Duodenal mucosa (tissue), 2 donors: ENCODE data around the gene TIMM23.
"Not testable (repeated sequence)": the region's sequence is repeated elsewhere in the genome, so short reads cannot be mapped to it uniquely, and the experiment has no call there.

ENCODE experiments used
- H3K27ac ChIP-seq: one replicate; pipeline ENCODE4 v1.7.0; 2013; ENCODE audit warnings: low read depth, low read length
- H3K27me3 ChIP-seq, 2 donors: one replicate each; pipeline ENCODE4 v1.7.0; 2013; ENCODE audit warnings: low read length in 2 of 2, control low read depth in 1 of 2; ENCODE audit not compliant: insufficient read depth in 2 of 2, control insufficient read depth in 1 of 2
- H3K36me3 ChIP-seq, 2 donors: one replicate each; pipeline ENCODE4 v1.7.0; 2013; ENCODE audit warnings: low read length in 2 of 2, control low read depth in 1 of 2; ENCODE audit not compliant: insufficient read depth in 2 of 2, control insufficient read depth in 1 of 2
- H3K4me1 ChIP-seq, 2 donors: one replicate each; pipeline ENCODE4 v1.7.0; 2013; ENCODE audit warnings: low read length in 2 of 2, control low read depth in 1 of 2; ENCODE audit not compliant: insufficient read depth in 2 of 2, control insufficient read depth in 1 of 2
- H3K4me3 ChIP-seq, 2 donors: one replicate each; pipeline ENCODE4 v1.7.0; 2013; ENCODE audit warnings: low read length in 2 of 2, low read depth in 1 of 2
- H3K9ac ChIP-seq, 2 donors: one replicate each; pipeline ENCODE4 v1.7.0; 2013; ENCODE audit warnings: low read length in 2 of 2, low read depth in 1 of 2
- H3K9me3 ChIP-seq, 2 donors: one replicate each; pipeline ENCODE4 v1.7.0; 2013; ENCODE audit warnings: low read length in 2 of 2, control low read depth in 1 of 2; ENCODE audit not compliant: control insufficient read depth in 1 of 2

The TIMM23 gene

GRCh38 chr10:46031648-46032532 is 59.6 kb downstream of the TIMM23 start:
- Histone ChIP-seq H3K9me3 (no peaks in the 10 kb centered on the region), H3K27me3 (no peaks in the 10 kb centered on the region), H3K9ac (no peak overlapping the region), H3K4me3 (no peak overlapping the region), H3K36me3 (no peaks in the 10 kb centered on the region), H3K4me1 (peaks cover 12 to 31% of the 10 kb centered on the region in 2 donors), H3K27ac (no peak overlapping the region)

- Histone ChIP-seq H3K36me3 (no peaks in the 10 kb centered on the region), H3K9ac (no peak overlapping the region), H3K27ac (no peak overlapping the region), H3K9me3 (no peaks in the 10 kb centered on the region), H3K27me3 (no peaks in the 10 kb centered on the region), H3K4me3 (no peak overlapping the region), H3K4me1 (peaks cover 0 to 16% of the 10 kb centered on the region in 2 donors)
Observed at GRCh38 chr10:46033602-46034011, 61.3 kb downstream of the TIMM23 start.

GRCh38 chr10:46035923-46036849 is 63.9 kb downstream of the TIMM23 start:
- no peaks in the 10 kb centered on the region for H3K36me3 ChIP-seq

GRCh38 chr10:46037107-46037825 is 65.0 kb downstream of the TIMM23 start:
- Histone ChIP-seq H3K9me3 (no peaks in the 10 kb centered on the region), H3K4me1 (no peaks in the 10 kb centered on the region), H3K4me3 (no peak overlapping the region), H3K27ac (no peak overlapping the region), H3K9ac (no peak overlapping the region), H3K36me3 (no peaks in the 10 kb centered on the region), H3K27me3 (no peaks in the 10 kb centered on the region)

More at GRCh38 chr10:46035923-46036849, 63.9 kb downstream of the TIMM23 start:
- Histone ChIP-seq H3K4me1 (no peaks in the 10 kb centered on the region), H3K9me3 (no peaks in the 10 kb centered on the region), H3K4me3 (no peak overlapping the region), H3K27me3 (no peaks in the 10 kb centered on the region), H3K9ac (no peak overlapping the region), H3K27ac (no peak overlapping the region)

GRCh38 chr10:46040004-46040403 is 67.7 kb downstream of the TIMM23 start:
- H3K27me3 ChIP-seq = peaks cover 0 to 2% of the 10 kb centered on the region in 2 donors
- no peaks in the 10 kb centered on the region for H3K4me1 ChIP-seq
- no peak overlapping the region for H3K9ac ChIP-seq
- no peaks in the 10 kb centered on the region for H3K9me3 ChIP-seq
- H3K4me3 ChIP-seq = no peak overlapping the region
- no peaks in the 10 kb centered on the region for H3K36me3 ChIP-seq
- no peak overlapping the region for H3K27ac ChIP-seq

GRCh38 chr10:46042527-46042926 is 70.2 kb downstream of the TIMM23 start:
- Histone ChIP-seq H3K4me1 (peaks cover 8 to 14% of the 10 kb centered on the region in 2 donors), H3K9me3 (no peaks in the 10 kb centered on the region), H3K27ac (no peak overlapping the region), H3K4me3 (no peak overlapping the region), H3K9ac (no peak overlapping the region), H3K36me3 (no peaks in the 10 kb centered on the region), H3K27me3 (peaks cover 2 to 3% of the 10 kb centered on the region in 2 donors)

GRCh38 chr10:46046261-46046660 is 74.0 kb downstream of the TIMM23 start, which contains the start of gene MSMB:
Gene MSMB (minus strand): TSS chr10:46046269. CDS start chr10:46046237, 32 bp downstream.
- no peak within 1 kb of the TSS for H3K9ac ChIP-seq
- H3K9me3 ChIP-seq = no peaks in the 10 kb centered on the region
- peaks cover 4 to 8% of the 10 kb centered on the region in 2 donors for H3K27me3 ChIP-seq
- H3K4me3 ChIP-seq = no peak within 1 kb of the TSS
- H3K4me1 ChIP-seq = peaks cover 8 to 14% of the 10 kb centered on the region in 2 donors
- no peaks in the 10 kb centered on the region for H3K36me3 ChIP-seq
- no peak within 1 kb of the TSS for H3K27ac ChIP-seq

GRCh38 chr10:46048152-46048551 is 75.9 kb downstream of the TIMM23 start:
- H3K9me3 ChIP-seq = no peaks in the 10 kb centered on the region
- H3K36me3 ChIP-seq = no peaks in the 10 kb centered on the region
- peaks cover 8 to 14% of the 10 kb centered on the region in 2 donors for H3K4me1 ChIP-seq
- no peak overlapping the region for H3K27ac ChIP-seq
- H3K4me3 ChIP-seq = no peak overlapping the region
- no peak overlapping the region for H3K9ac ChIP-seq
- H3K27me3 ChIP-seq = peaks cover 2 to 8% of the 10 kb centered on the region in 2 donors

- peaks cover 8 to 14% of the 10 kb centered on the region in 2 donors for H3K4me1 ChIP-seq
- H3K9me3 ChIP-seq, H3K36me3 ChIP-seq, H3K27ac ChIP-seq, H3K4me3 ChIP-seq, H3K27me3 ChIP-seq, H3K9ac ChIP-seq: not testable (repeated sequence)
Observed at GRCh38 chr10:46049497-46049831, 77.2 kb downstream of the TIMM23 start.
